Hematopoietic multipotent progenitor cell treated with erythropoietin and hydrocortisone succinate and interleukin-3 and kit ligand, for 15 days (in vitro differentiated cells): ENCODE measurements around the gene MYRFL.
"Not testable (repeated sequence)": the region's sequence is repeated elsewhere in the genome, so short reads cannot be mapped to it uniquely, and the experiment has no call there.

Source experiments
- DNase-seq: peaks from one replicate; pipeline ENCODE4 v3.0.0-alpha.2; 2015; ENCODE audit warnings: low spot score

MYRFL gene

GRCh38 chr12:69988481-69989321 is 163.7 kb downstream of the MYRFL start:
- DNase-seq = no peak

DNA sequence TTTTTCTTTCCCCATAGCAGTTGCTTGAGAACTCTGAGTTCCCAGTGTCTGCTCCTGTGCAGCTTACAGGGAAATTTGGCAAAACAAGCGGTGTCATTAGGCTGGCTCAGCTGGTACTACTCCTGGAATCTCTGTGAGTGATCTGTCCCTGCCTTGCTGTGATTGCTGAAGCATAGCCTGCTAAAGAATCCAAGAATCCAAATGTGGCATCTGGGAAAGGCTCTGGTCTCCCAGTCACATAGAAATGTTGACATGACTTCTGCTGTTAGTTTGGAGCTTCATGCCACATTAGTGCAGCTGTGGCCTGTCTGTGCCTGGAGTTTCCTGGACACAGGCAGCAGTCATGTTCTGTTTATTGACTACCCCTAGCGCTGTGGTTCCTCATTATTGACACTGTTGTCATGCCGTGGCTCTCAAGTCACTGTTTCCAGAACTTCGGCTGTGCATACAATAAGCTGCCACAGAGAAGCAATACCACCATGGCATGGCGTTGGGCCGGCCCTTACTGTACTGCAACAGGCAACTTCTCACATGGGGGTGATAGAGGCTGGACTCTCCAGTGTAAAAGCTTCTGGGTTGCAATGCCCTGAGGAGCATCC is 166.8 kb downstream of the MYRFL start:
- no peak for DNase-seq

DNA sequence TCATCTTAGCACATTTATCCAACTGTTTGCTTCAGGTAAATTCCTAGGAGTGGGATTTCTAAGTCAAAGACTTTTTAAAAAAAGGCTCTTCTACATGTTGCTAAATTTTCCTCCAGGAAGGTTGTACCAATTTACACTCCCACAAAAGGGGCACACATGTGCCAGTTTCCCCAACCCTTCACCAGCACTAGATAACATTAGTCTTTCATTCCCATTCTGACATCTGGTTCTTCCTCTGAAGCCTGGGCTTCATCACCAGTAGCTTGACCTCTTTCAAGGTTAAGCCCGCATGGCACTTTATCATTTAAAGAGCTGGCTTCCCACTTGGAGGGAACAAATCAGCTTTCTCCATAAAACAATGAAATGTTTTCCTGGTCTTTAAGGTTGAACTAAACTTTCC is 168.4 kb downstream of the MYRFL start:
- DNase-seq = no peak

DNA sequence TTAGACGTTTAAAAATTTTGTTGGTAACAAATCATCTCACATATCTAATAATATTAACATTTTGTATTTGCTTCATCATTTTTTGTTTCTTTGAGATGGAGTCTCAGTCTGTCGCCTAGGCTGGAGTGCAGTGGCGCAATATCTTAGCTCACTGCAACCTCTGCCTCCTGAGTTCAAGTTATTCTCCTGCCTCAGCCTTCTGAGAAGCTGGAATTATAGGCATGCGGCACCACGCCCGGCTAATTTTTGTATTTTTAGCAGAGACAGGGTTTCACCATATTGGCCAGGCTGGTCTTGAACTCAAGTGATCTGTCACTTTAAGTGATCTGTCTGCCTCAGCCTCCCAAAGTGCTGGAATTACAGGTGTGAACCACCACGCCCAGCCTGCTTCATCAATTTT is 169.1 kb downstream of the MYRFL start:
- DNase-seq = not testable (repeated sequence)

DNA sequence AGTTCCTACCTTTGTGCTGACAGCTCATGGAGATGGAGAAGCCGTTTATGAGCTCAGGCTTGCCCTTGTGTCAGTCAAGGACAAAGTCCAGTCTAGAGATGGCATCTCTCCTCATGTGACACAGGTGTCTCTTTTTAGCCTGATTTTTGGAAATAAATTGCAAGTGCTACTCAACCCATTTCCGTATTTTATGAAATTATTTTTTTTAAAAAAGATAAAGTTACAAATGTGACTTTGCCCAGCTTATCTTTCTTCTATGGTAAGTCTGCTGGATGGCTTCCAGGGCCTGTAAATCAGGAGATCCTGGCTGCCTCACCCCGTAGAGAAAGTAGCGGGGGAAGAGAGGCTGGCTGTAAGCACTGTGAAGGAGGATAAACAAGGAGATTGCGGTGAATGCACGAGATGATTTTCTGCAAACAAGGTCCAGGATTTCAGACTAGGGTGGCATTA is 169.7 kb downstream of the MYRFL start:
- DNase-seq = no peak

DNA sequence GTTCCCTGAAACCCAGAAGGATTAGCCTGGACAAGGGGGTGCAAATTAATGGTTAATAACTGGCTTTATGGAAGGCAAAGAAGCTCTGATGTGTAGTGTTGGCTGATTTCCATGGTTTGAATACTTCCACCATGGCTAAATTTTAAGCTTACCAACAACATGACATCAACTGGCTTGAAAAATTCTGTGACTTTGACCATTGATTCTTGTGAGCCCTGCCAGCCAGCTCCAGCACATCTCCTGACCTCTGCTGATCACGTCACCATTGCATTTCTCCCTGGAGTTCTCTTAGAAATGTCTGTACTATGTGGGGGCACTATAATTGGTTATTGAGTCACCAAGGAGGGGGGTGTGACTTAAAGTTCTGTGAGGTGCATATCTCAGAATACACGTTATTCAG is 171.2 kb downstream of the MYRFL start:
- DNase-seq = no peak

- no peak for DNase-seq
Observed at GRCh38 chr12:69996722-69997121, 171.7 kb downstream of the MYRFL start.

DNA sequence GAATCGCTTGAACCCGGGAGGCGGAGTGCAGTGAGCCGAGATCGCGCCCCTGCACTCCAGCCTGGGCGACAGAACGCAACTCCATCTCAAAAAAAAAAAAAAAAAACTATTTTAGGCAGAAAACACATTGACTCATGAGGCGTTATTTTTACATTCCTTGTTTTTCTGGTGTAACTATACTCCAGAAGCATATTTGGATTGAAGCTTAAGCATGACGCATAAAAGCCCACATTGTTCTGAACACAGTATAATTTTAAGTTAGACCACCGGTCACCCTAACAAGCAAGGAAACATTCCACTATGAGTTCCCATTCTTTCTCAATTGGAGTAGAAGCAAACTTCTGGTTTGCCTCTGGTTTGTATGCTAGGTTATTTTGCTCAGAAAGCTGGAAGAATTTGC is 173.0 kb downstream of the MYRFL start:
- no peak for DNase-seq

DNA sequence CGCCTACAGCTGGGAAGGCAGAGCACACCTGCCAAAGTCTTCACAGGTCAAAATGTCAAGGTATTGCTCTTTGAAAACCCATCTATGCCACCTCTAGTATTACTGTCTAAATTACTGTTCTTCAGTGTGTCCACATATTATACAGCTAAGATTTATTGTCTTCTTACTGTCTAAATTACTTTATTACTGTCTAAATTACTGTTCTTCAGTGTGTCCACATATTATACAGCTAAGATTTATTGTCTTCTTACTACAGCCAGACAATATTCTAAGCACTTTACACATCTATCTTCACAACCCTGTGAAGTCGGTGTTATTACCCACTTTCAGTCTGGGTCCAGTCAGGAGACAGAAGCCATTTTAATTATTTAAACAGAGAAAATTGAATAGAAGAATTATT is 173.9 kb downstream of the MYRFL start:
- no peak for DNase-seq

DNA sequence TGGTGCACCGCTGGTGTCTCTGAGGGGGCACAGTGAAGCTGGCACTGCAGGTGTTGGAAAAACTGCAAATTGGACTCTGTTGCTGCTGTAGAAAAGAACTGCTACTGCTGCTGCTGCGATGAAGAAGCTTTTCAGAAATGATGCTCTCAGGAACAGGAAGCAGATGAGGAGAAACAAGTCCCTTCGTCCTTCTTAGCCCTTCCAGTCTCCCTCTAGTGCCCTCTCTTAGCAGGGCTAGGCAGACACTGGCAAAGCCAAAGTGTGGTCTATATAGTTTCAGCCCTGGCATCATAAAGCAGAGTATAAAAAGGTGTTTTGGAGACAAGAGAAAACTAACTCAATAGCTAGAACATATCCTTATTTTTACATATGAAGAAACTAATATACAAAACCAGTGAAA is 174.5 kb downstream of the MYRFL start:
- DNase-seq = no peak

DNA sequence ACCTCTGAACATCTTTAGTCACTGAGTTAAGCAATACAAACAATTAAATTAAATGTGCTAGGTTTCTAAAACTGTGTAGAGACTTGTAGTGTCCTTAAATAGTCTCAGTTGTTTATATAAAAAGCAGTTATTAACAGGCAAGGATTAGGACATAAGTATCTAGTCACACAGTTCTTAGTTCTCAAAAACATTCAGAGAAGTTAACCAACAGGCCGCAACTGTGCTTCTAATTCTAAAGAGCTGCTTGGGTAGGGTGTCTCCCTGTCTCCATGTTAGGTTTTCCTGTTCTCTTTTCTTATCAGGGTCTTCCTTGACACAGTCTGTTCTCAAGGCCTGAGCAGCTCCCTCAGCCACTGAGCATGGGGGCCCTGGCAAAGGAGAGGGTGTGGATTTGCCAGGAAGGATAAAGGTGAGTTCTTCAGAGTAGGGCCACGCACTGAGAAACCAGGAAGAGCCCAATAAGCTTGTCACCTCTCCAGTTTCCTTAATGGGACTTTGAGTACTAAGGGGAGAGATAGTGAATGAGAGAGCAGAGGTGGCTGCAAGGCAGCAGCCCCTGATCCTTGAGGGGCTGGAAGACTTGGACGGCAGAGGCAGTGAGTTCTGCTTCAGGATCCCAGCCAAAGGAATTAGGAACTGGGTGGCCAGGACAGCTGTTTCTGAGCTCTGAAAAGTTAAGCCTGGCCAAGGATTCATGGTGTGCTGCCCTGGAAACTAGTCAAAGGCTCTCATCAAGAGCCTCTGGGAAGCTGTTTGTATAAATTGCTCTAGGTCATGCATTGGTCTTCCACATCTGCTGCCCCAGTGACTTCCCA is 177.3 kb downstream of the MYRFL start:
- no peak for DNase-seq

DNA sequence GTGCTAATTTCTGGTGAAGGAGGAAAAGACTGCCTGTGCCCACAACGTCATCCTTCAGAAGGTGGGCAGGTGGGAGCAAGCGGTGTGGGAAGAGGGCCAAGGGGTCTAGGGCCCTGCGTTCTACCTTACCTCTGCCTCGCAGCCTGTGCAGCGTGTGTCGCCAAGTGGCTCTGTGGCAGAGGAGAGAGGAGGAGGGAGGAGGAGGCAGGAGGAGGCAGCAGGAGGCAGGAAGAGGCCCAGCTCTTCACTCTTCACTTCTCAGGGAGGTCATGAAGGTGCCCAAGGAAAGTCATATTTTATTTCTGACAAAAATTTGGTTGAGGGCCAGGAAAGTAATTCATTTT is 177.9 kb downstream of the MYRFL start:
- no peak for DNase-seq

GRCh38 chr12:70005864-70006618 is 181.0 kb downstream of the MYRFL start:
- no peak for DNase-seq

DNA sequence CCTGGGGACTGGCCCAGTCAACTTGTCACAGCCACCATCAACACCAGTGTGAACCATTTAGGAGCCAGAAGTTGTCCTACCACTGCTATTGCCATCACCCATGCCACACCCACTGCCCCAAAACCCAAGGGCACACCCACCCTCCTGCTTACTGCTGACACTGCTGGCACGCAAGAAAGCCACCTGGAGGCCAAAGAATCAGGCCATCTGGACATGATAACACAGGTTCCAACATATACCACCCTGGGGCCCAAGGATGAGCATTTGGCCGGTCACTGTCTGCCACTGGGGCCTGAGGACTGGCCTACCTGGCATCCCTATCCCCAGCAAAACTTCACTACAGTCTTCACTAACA is 181.6 kb downstream of the MYRFL start:
- DNase-seq = no peak

GRCh38 chr12:70007687-70008086 is 182.7 kb downstream of the MYRFL start:
- DNase-seq = no peak
